AG10803 (cell line): ENCODE data around the gene HERPUD1.
"Not testable (repeated sequence)": the region's sequence is repeated elsewhere in the genome, so short reads cannot be mapped to it uniquely, and the experiment has no call there.

ENCODE experiments used
- DNase-seq: peaks from one replicate; pipeline ENCODE4 v3.0.0; 2010; ENCODE audit warnings: low read depth
- H3K4me3 ChIP-seq: 2 replicates; pipeline ENCODE4 v1.5.1; 2011; ENCODE audit warnings: mild to moderate bottlenecking, low read length, control low read depth
- CTCF ChIP-seq: conservative IDR thresholded peaks from 2 replicates; pipeline ENCODE4 v1.5.1; 2011; ENCODE audit warnings: mild to moderate bottlenecking, low read length, control low read depth, inconsistent platforms

Gene HERPUD1

GRCh38 chr16:56929639-56930038 is 2.3 kb upstream of the HERPUD1 start:
- no peak overlapping the region for H3K4me3 ChIP-seq
- DNase-seq = no peak
- no peak for TF ChIP-seq CTCF

GRCh38 chr16:56930486-56931270 is 1.3 kb upstream of the HERPUD1 start:
- no peak for TF ChIP-seq CTCF
- DNase-seq = no peak
- no peak overlapping the region for H3K4me3 ChIP-seq

GRCh38 chr16:56931271-56931891 is 561 bp upstream of the HERPUD1 start:
- TF ChIP-seq CTCF = no peak
- DNase-seq = no peak
- H3K4me3 ChIP-seq = peak overlapping the region; percentile 53

GRCh38 chr16:56932721-56933619 is 1.0 kb downstream of the HERPUD1 start:
- no peak for TF ChIP-seq CTCF
- peak; percentile 75 for DNase-seq
- H3K4me3 ChIP-seq = peak overlapping the region; percentile 98

- H3K4me3 ChIP-seq = peak overlapping the region; percentile 98
- TF ChIP-seq CTCF = no peak
- no peak for DNase-seq
Observed at GRCh38 chr16:56933828-56934598, 2.1 kb downstream of the HERPUD1 start.

- H3K4me3 ChIP-seq = peak overlapping the region; percentile 98
- DNase-seq = not testable (repeated sequence)
Observed at GRCh38 chr16:56934599-56935145, 2.7 kb downstream of the HERPUD1 start.
